IMR-90 (cell line): Measurements from ENCODE around the gene LY6G6D. TPM values are rescaled to one million over a fixed set of nuclear protein-coding genes. Genes with fewer than 3 reads are reported as not detected.

ENCODE experiments used
- ATAC-seq: fragments of 200-7000 bp; cut with Tn5 transposase; 2 replicates; pipeline ENCODE4 v1.9.1; 2020; ENCODE audit warnings: low read depth, mild to moderate bottlenecking, moderate library complexity
- BruUV-seq: library from RNA; stranded (reverse); fragments of 400-500 nt; replicated peaks from 2 replicates; lab custom pipeline; 2021; lab: Mats Ljungman, UMichigan
- CTCF ChIA-PET: fragments of 300-600 bp; formaldehyde crosslinking; extraction: SDS; loops from one replicate; lab custom pipeline; 2021; ENCODE audit warnings: antibody characterized with exemption; lab: Yijun Ruan, JAX
- POLR2A ChIA-PET: fragments of 300-600 bp; sonication (Branson Sonifier 250); formaldehyde crosslinking; loops from one replicate; lab custom pipeline; 2022; ENCODE audit warnings: antibody characterized with exemption; ENCODE audit not compliant: unreplicated experiment; lab: Charles Lee
- DNase-seq: peaks from one replicate; pipeline ENCODE4 v3.0.0; 2013
- H2AFZ ChIP-seq: replicated peaks from 2 replicates; pipeline ENCODE3; 2013; ENCODE audit warnings: low read length, mild to moderate bottlenecking; ENCODE audit not compliant: poor library complexity
- H2AK5ac ChIP-seq: 2 replicates; pipeline ENCODE4 v1.6.1; 2013; ENCODE audit warnings: low read depth, low read length, inconsistent platforms
- H2AK9ac ChIP-seq: replicated peaks from 2 replicates; pipeline ENCODE3; 2013; ENCODE audit warnings: mild to moderate bottlenecking, low read depth, low read length, moderate library complexity; ENCODE audit not compliant: poor library complexity
- H2BK120ac ChIP-seq: 2 replicates; pipeline ENCODE4 v1.6.1; 2013; ENCODE audit warnings: low read depth, low read length, inconsistent platforms
- H2BK15ac ChIP-seq: 3 replicates; pipeline ENCODE4 v1.6.1; 2013; ENCODE audit warnings: low read depth, low read length, inconsistent platforms
- H2BK20ac ChIP-seq: 2 replicates; pipeline ENCODE4 v1.6.1; 2013; ENCODE audit warnings: low read depth, mild to moderate bottlenecking, inconsistent platforms, low read length, moderate library complexity
- H2BK5ac ChIP-seq: 2 replicates; pipeline ENCODE4 v1.6.1; 2013; ENCODE audit warnings: mild to moderate bottlenecking, low read depth, low read length, inconsistent platforms; ENCODE audit not compliant: poor library complexity, severe bottlenecking
- H3K14ac ChIP-seq: replicated peaks from 2 replicates; pipeline ENCODE4 v1.6.1; 2013; ENCODE audit warnings: low read depth, low read length, inconsistent platforms
- H3K18ac ChIP-seq: 2 replicates; pipeline ENCODE4 v1.6.1; 2013; ENCODE audit warnings: low read depth, low read length, control low read depth
- H3K23ac ChIP-seq: 2 replicates; pipeline ENCODE4 v1.6.1; 2013; ENCODE audit warnings: low read depth, low read length, inconsistent platforms
- H3K27ac ChIP-seq: 2 replicates; pipeline ENCODE4 v1.5.1; 2013; ENCODE audit warnings: mild to moderate bottlenecking, control low read depth, low read length; ENCODE audit not compliant: insufficient read depth
- H3K27me3 ChIP-seq: 2 replicates; pipeline ENCODE4 v1.6.1; 2013; ENCODE audit warnings: low read length; ENCODE audit not compliant: control insufficient read depth, insufficient read depth
- H3K36me3 ChIP-seq: 2 replicates; pipeline ENCODE4 v1.6.1; 2013; ENCODE audit warnings: low read length, mixed read lengths; ENCODE audit not compliant: control insufficient read depth, insufficient read depth
- H3K4ac ChIP-seq: 2 replicates; pipeline ENCODE4 v1.6.1; 2013; ENCODE audit warnings: low read depth, low read length, inconsistent platforms
- H3K4me1 ChIP-seq: 2 replicates; pipeline ENCODE4 v1.6.1; 2013; ENCODE audit warnings: low read length, mixed read lengths; ENCODE audit not compliant: control insufficient read depth, insufficient read depth
- H3K4me2 ChIP-seq: 2 replicates; pipeline ENCODE4 v1.6.1; 2013; ENCODE audit warnings: low read depth, mild to moderate bottlenecking, control low read depth, low read length, moderate library complexity
- H3K4me3 ChIP-seq: 2 replicates; pipeline ENCODE4 v1.5.1; 2013; ENCODE audit warnings: low read depth, mild to moderate bottlenecking, control low read depth, low read length, moderate library complexity; ENCODE audit not compliant: insufficient read depth
- H3K56ac ChIP-seq: 2 replicates; pipeline ENCODE4 v1.6.1; 2013; ENCODE audit warnings: low read length, inconsistent platforms; ENCODE audit not compliant: insufficient read depth; ENCODE audit errors: extremely low read depth
- H3K79me1 ChIP-seq, 2 experiments: 2 replicates each; pipeline ENCODE4 v1.6.1; 2013; ENCODE audit warnings: low read length in 2 of 2, inconsistent platforms in 1 of 2, low read depth in 1 of 2
- H3K9ac ChIP-seq: 2 replicates; pipeline ENCODE4 v1.6.1; 2013; ENCODE audit warnings: low read depth, low read length, control low read depth
- H3K9me1 ChIP-seq: 2 replicates; pipeline ENCODE4 v1.6.1; 2013; ENCODE audit warnings: low read length, inconsistent platforms; ENCODE audit not compliant: insufficient read depth
- H3K9me3 ChIP-seq: 2 replicates; pipeline ENCODE4 v1.6.1; 2013; ENCODE audit warnings: low read length; ENCODE audit not compliant: control insufficient read depth, insufficient read depth
- H4K20me1 ChIP-seq: 2 replicates; pipeline ENCODE4 v1.6.1; 2013; ENCODE audit warnings: low read length, inconsistent platforms; ENCODE audit not compliant: insufficient read depth
- H4K5ac ChIP-seq: 2 replicates; pipeline ENCODE4 v1.6.1; 2013; ENCODE audit warnings: mild to moderate bottlenecking, low read depth, low read length, control low read depth
- H4K8ac ChIP-seq, 2 experiments: 2 replicates each; pipeline ENCODE4 v1.6.1; 2013; ENCODE audit warnings: low read depth in 2 of 2, low read length in 2 of 2, control low read depth in 1 of 2, inconsistent platforms in 1 of 2
- H4K91ac ChIP-seq: 2 replicates; pipeline ENCODE4 v1.6.1; 2013; ENCODE audit warnings: low read depth, low read length, inconsistent platforms; ENCODE audit not compliant: insufficient read depth
- BHLHE40 ChIP-seq: fragments of 150-350 bp; IDR thresholded peaks from 2 replicates; pipeline ENCODE4 v1.6.1; 2016; ENCODE audit warnings: mild to moderate bottlenecking, low read depth, low read length
- CEBPB ChIP-seq: IDR thresholded peaks from 2 replicates; pipeline ENCODE4 v1.6.1; 2012; ENCODE audit warnings: low read depth, low read length, improper control_type of control experiment
- CHD1 ChIP-seq: IDR thresholded peaks from 2 replicates; pipeline ENCODE4 v1.6.1; 2012; ENCODE audit warnings: low read depth, low read length, improper control_type of control experiment
- FOS ChIP-seq: fragments of 150-350 bp; IDR thresholded peaks from 2 replicates; pipeline ENCODE4 v1.6.1; 2016; ENCODE audit warnings: low read depth, low read length
- MAFK ChIP-seq: IDR thresholded peaks from 2 replicates; pipeline ENCODE4 v1.6.1; 2012; ENCODE audit warnings: low read depth, low read length, improper control_type of control experiment
- MAZ ChIP-seq: IDR thresholded peaks from 2 replicates; pipeline ENCODE4 v1.6.1; 2012; ENCODE audit warnings: low read depth, mild to moderate bottlenecking, low read length, improper control_type of control experiment, moderate library complexity, borderline replicate concordance
- MXI1 ChIP-seq: IDR thresholded peaks from 2 replicates; pipeline ENCODE4 v1.6.1; 2012; ENCODE audit warnings: low read depth, mild to moderate bottlenecking, low read length, moderate library complexity, borderline replicate concordance
- NFE2L2 ChIP-seq: fragments of 150-350 bp; IDR thresholded peaks from 2 replicates; pipeline ENCODE4 v1.6.1; 2016; ENCODE audit warnings: low read depth, mild to moderate bottlenecking, low read length
- POLR2A ChIP-seq: IDR thresholded peaks from 2 replicates; pipeline ENCODE4 v1.6.1; 2012; ENCODE audit warnings: mild to moderate bottlenecking, low read depth, low read length
- RAD21 ChIP-seq: IDR thresholded peaks from 2 replicates; pipeline ENCODE4 v1.6.1; 2012; ENCODE audit warnings: low read length, improper control_type of control experiment
- RCOR1 ChIP-seq: IDR thresholded peaks from 2 replicates; pipeline ENCODE4 v1.6.1; 2012; ENCODE audit warnings: mild to moderate bottlenecking, low read length, improper control_type of control experiment; ENCODE audit not compliant: insufficient replicate concordance
- RFX5 ChIP-seq: IDR thresholded peaks from 2 replicates; pipeline ENCODE4 v1.8.0; 2012; ENCODE audit warnings: low read depth, mild to moderate bottlenecking, low read length, moderate library complexity
- SMC3 ChIP-seq: fragments of 150-350 bp; IDR thresholded peaks from 2 replicates; pipeline ENCODE4 v1.6.1; 2016; ENCODE audit warnings: low read depth, mild to moderate bottlenecking, antibody characterized with exemption, low read length, moderate library complexity
- WGBS, 2 experiments: methylation state at CpG; one replicate each; pipeline versions ENCODE4 v1.1.5 to v1.1.7; 2013; ENCODE audit warnings: missing lambda C conversion rate in 2 of 2; ENCODE audit not compliant: insufficient read length in 1 of 2; ENCODE audit errors: extremely low coverage in 2 of 2; 5-methylcytosine and 5-hydroxymethylcytosine counted together
- dilution Hi-C: fragments of 300-500 bp; cut with HindIII; formaldehyde crosslinking; loops from one replicate; pipeline ENCODE4 v1.14.3; 2018; ENCODE audit warnings: low sequenced_read_pairs; ENCODE audit not compliant: unreplicated experiment
- in situ Hi-C: fragments of 300-500 bp; cut with MboI; formaldehyde crosslinking; loops from 3 replicates; pipeline ENCODE4 v1.14.3; 2019; ENCODE audit warnings: low sequenced_read_pairs, inconsistent platforms, mixed read lengths
- intact Hi-C: fragments of 100-400 bp; cut with micrococcal nuclease; formaldehyde crosslinking; loops from 2 replicates; pipeline ENCODE4 v1.10.0; 2022
- polyA plus RNA-seq, 3 experiments: library from polyadenylated mRNA; depleted of rRNA; stranded (reverse); fragments of >200 nt; gene quantifications; 2 replicates each; pipeline ENCODE4 v1.2.3, GENCODE V29; 2012; ENCODE audit warnings: low replicate concordance in 1 of 3
- total RNA-seq: library from RNA; depleted of rRNA; stranded (reverse); fragments of >200 nt; gene quantifications from 2 replicates; pipeline ENCODE4 v1.2.3, GENCODE V29; 2012
- TF ChIP-seq, protein P1 (sequence below): conservative IDR thresholded peaks from 2 replicates; pipeline ENCODE4 v1.5.1; 2012; ENCODE audit warnings: mild to moderate bottlenecking, low read depth, low read length, improper control_type of control experiment
- TF ChIP-seq, protein P2 (sequence below): fragments of 150-350 bp; IDR thresholded peaks from 2 replicates; pipeline ENCODE4 v1.6.1; 2016; ENCODE audit warnings: low read depth, mild to moderate bottlenecking, low read length, moderate library complexity, borderline replicate concordance
- TF ChIP-seq, protein P3 (sequence below): fragments of 150-350 bp; IDR thresholded peaks from 2 replicates; pipeline ENCODE4 v1.6.1; 2017; ENCODE audit warnings: mild to moderate bottlenecking, antibody characterized with exemption, low read length, low read depth

Gene LY6G6D
- total and polyA plus RNA-seq, 2 of the 4 experiments (the other 2 are of a cell fraction), result not detected

DNA sequence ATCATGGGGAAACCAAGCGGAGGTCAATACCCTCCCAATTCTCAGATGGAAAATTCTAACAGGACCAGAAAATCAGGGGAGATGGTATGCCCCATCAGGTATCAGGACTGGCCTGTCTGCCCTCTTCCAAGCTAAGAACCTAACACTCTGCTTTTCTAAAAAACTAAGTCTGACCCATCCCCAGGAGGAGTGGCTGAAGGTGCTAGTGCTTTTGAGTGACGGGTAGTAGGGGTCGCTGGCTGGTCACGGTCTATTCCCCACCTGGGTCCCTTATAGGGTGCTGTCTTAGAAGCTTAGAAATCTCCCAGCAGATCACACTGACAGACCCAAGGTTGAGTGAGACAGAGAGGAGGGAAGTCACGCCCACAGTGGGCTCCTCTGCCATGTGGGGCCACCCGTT, 21.6 kb upstream of the LY6G6D start:
- Histone ChIP-seq H3K4me1 (no peaks in the 10 kb centered on the region), H2BK20ac (no peak overlapping the region), H4K8ac (no peak overlapping the region), H3K79me1 (peaks cover 4 to 19% of the 10 kb centered on the region in 2 experiments; a peak in 3 of 4 replicates), H2AK9ac (no peak overlapping the region), H2BK15ac (no peak overlapping the region), H2BK120ac (no peak overlapping the region), H3K4me2 (no peak overlapping the region), H3K4ac (no peak overlapping the region), H2AFZ (no peak overlapping the region), H3K56ac (no peak overlapping the region), H3K27me3 (no peaks in the 10 kb centered on the region), H2BK5ac (no peak overlapping the region), H3K9me3 (no peaks in the 10 kb centered on the region), H4K20me1 (0 out of 2 replicates have a peak, but pooled peaks cover 4% of the 10 kb centered on the region), H3K9me1 (no peaks in the 10 kb centered on the region), H4K5ac (no peak overlapping the region), H3K23ac (no peak overlapping the region), H3K4me3 (no peak overlapping the region), H3K27ac (no peak overlapping the region), H3K36me3 (peaks cover 63% of the 10 kb centered on the region), H3K18ac (no peak overlapping the region), H4K91ac (no peak overlapping the region), H3K9ac (no peak overlapping the region), H3K14ac (no peak overlapping the region), H2AK5ac (no peak overlapping the region)
- 83% methylated on average over 1 of the region's 6 CpGs; no CpG with 5 or more reads in 1 of the 2 experiments for WGBS, 2 experiments
- TF ChIP-seq RAD21 (no peak), RFX5 (no peak), CEBPB (no peak), FOS (no peak), POLR2A (no peak), SMC3 (no peak), CHD1 (no peak), MAZ (no peak), NFE2L2 (no peak), RCOR1 (no peak), MXI1 (no peak), MAFK (no peak), BHLHE40 (no peak)
- TF ChIP-seq, protein P1, sequence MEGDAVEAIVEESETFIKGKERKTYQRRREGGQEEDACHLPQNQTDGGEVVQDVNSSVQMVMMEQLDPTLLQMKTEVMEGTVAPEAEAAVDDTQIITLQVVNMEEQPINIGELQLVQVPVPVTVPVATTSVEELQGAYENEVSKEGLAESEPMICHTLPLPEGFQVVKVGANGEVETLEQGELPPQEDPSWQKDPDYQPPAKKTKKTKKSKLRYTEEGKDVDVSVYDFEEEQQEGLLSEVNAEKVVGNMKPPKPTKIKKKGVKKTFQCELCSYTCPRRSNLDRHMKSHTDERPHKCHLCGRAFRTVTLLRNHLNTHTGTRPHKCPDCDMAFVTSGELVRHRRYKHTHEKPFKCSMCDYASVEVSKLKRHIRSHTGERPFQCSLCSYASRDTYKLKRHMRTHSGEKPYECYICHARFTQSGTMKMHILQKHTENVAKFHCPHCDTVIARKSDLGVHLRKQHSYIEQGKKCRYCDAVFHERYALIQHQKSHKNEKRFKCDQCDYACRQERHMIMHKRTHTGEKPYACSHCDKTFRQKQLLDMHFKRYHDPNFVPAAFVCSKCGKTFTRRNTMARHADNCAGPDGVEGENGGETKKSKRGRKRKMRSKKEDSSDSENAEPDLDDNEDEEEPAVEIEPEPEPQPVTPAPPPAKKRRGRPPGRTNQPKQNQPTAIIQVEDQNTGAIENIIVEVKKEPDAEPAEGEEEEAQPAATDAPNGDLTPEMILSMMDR, result no peak
- TF ChIP-seq, protein P2, sequence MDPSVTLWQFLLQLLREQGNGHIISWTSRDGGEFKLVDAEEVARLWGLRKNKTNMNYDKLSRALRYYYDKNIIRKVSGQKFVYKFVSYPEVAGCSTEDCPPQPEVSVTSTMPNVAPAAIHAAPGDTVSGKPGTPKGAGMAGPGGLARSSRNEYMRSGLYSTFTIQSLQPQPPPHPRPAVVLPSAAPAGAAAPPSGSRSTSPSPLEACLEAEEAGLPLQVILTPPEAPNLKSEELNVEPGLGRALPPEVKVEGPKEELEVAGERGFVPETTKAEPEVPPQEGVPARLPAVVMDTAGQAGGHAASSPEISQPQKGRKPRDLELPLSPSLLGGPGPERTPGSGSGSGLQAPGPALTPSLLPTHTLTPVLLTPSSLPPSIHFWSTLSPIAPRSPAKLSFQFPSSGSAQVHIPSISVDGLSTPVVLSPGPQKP, result no peak
- TF ChIP-seq, protein P3, sequence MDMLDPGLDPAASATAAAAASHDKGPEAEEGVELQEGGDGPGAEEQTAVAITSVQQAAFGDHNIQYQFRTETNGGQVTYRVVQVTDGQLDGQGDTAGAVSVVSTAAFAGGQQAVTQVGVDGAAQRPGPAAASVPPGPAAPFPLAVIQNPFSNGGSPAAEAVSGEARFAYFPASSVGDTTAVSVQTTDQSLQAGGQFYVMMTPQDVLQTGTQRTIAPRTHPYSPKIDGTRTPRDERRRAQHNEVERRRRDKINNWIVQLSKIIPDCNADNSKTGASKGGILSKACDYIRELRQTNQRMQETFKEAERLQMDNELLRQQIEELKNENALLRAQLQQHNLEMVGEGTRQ, result no peak
- in situ Hi-C loops, result no loop called here
- DNase-seq (no peak), ATAC-seq (no peak)
- dilution Hi-C loops, result no loop called here
- ChIA-PET CTCF (no interaction called here), POLR2A (no interaction called here)
- BruUV-seq, result no TSS peak
- intact Hi-C loops, result no loop called here
